Measurements from ENCODE around the gene OSBPL6.
"Not testable (repeated sequence)": the region's sequence is repeated elsewhere in the genome, so short reads cannot be mapped to it uniquely, and the experiment has no call there.

The OSBPL6 gene

DNA sequence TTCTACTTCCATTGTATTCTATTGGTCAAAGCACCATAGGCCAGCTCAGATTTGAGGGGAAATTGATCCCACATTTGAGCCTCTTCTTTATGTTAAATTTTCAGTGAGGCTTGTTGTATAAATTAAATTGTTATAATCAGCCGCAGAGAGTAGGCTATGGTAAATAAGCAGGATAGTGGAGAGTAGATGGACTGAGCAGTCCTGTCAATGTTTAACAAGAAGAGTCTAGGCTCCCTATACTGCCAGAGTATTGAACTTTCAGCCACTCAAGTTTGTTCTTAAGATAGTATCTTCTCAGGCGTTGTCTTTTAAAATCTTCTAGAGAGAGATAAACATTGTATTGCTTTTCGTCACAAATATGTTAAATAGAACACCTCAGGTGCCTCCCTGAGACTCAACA lies 155.7 kb downstream of the OSBPL6 start:
- DNase-seq (ENCODE audit: low read depth in 2 of 2) = no peak

DNA sequence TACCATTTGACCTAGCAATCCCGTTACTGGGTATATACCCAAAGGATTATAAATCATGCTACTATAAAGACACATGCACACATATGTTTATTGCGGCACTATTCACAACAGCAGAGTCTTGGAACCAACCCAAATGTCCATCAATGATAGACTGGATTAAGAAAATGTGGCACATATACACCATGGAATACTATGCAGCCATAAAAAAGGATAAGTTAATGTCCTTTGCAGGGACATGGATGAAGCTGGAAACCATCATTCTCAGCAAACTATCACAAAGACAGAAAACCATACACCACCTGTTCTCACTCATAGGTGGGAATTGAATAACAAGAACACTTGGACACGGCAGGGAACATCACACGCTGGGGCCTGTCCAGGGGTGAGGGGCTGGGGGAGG lies 163.4 kb downstream of the OSBPL6 start:
- DNase-seq (ENCODE audit: low read depth in 2 of 2) = not testable (repeated sequence)

DNA sequence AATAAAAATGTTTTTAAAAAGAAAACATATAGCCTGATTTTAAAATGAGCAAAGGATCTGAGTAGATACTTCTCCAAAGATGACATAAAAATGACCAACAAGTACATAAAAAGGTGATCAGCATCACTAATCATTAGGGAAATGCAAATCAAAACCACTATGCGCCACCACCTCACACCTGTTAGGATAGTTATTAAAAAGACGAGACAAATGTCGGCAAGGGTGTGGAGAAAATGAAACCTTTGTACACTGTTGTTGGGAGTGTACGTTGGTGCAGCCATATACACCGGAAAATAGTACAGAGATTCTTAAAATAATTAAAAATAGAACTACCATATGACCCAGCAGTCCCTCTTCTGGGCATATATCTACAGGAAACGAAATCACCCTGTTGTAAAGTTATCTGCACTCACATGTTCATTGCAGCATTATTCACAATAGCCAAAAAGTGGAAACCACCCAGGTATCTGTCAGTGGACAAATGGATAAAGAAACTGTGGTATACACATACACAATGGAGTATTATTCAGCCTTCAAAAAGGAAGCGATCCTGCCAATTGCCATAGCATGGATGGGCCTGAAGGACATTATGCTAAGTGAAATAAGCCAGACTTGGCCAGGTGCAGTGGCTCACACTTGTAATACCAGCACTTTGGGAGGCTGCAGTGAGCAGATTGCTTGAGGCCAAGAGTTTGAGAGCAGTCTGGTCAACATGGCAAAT lies 165.0 kb downstream of the OSBPL6 start:
- DNase-seq (ENCODE audit: low read depth in 2 of 2) = no peak

- DNase-seq (ENCODE audit: low read depth in 2 of 2) = no peak
Measured at GRCh38 chr2:178361588-178361987, 167.3 kb downstream of the OSBPL6 start.

DNA sequence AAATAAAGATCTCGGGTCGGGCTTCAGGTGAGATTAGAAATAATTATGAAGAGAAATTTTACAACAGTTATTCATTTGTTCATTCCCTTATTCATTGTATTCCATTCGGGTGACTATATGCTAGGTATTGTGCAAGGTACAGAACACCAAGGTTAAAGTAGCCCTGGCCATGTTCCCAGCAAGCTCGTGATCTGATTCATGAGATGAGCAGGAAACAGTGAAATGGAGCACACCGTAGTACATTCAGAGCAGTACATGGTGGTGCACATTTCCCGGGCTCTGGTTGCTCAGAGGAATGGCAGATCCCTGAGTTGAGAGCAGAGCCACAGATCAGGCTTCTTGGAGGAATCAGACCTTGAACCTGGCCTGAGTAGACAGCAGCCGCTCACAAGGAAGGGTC lies 168.9 kb downstream of the OSBPL6 start:
- DNase-seq (ENCODE audit: low read depth in 2 of 2) = no peak

DNA sequence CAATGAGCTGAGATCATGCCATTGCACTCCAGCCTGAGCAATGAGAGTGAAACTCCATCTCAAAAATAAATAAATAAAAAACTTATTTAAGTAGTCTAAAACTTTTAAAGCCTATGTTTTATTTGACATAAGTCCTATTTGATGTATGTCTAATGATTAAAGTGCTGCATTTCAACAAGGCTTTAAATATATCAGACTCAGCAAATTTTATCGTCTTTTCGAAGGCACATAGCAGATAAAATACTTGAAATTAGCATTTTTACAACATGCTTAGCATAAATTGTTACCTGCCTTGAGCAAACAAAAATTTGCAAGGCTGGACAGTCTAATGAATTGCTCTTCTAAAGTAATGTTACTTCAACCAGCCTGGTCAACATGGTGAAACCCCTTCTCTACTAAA lies 170.8 kb downstream of the OSBPL6 start:
- no peak for DNase-seq (ENCODE audit: low read depth in 2 of 2)

DNA sequence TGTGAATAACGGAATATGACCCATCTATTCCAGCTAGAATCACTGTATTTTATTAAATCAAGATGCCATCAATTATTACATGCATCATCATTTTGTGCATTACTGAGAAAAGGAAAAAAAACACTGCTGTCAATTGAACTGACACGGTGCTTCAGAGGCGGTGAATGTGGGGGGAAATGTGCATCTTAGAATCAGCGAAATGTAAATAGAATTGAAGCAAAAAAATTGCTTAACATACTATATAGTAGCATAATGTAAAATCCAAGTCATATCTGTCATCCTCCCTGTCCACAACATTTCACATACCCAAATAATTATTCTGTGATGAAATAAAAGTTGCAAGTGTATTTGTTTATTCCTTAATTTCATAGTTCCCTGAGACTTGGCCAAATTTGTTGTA lies 172.1 kb downstream of the OSBPL6 start:
- no peak for DNase-seq (ENCODE audit: low read depth in 2 of 2)

- DNase-seq (ENCODE audit: low read depth in 2 of 2) = no peak
Measured at GRCh38 chr2:178367344-178367743, 173.0 kb downstream of the OSBPL6 start.

DNA sequence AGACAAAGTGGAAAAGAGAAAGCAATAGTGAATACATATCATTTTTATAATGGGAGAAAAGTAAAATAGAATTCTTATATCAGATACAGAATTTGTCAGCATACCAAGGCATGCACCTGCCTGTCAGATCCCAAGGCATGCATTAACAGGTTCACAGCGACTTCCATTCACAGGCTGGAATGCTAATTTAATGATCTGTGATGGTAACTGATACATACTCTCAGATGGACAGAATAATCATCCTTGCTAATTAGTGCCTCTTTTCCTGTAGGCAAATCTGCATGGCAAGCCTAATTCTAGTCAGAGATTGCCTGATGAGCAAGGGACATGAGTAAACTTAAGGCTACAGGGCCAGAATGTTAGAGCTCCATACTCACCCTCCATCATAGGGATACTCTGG lies 180.6 kb downstream of the OSBPL6 start:
- DNase-seq (ENCODE audit: low read depth in 2 of 2) = no peak

GRCh38 chr2:178377046-178377445 lies 182.7 kb downstream of the OSBPL6 start:
- no peak for DNase-seq (ENCODE audit: low read depth in 2 of 2)

DNA sequence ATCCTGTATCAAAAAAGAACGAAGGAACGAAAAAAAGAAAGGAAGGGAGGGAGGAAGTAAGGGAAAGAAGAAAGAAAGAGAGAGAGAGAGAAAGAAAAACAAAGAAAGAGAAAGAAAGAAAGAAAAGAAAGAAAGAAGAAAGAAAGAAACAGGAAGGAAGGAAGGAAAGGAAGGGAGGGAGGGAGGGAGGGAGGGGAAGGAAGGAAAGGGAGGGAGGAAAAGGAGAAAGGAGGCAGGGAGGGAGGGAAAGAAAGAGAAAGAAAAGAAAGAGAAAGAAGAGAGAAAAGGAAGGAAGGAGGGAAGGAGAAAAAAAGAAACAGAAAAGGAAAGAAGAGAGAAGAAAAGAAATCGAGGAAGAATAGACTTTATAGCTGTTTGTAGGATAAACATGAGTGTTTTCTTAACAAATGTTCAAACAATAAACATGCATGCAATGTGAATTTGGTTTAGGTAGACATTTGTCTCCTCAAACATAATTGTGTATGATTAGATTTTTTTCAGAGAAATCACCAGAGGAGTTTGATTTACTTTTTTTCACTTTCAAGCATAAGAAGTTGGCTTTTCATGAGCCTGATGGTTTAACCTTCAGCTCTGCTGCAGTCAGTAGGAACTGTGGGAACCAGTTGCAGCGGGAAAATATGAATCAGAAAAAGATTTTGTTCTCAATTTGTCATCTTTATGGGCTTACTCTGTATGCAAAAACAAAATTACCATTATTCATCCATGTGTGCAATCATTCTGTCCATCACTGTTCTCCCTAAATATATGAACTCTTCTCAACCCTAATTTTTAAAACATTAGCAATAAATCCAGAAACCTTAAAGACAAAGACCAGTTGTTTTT lies 185.1 kb downstream of the OSBPL6 start:
- DNase-seq (ENCODE audit: low read depth in 2 of 2) = no peak

DNA sequence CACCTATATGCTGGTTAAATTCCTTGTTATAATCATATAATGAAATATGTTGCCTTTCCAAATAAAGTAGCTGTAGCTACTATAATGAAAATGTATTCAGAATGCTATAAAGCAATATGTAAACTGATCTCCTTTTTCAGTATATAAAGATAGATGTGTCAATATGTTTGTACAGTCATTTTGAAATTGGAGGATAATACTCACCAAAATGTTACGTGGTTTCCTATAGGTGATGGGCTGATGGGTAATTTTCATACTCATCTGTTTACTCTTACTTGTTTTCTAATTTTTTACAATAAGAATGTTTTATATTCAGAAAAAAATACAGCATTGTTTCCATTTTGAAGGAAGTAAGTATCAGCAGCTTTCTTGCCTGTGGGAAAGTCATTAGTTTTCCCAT lies 186.5 kb downstream of the OSBPL6 start:
- no peak for DNase-seq (ENCODE audit: low read depth in 2 of 2)

DNA sequence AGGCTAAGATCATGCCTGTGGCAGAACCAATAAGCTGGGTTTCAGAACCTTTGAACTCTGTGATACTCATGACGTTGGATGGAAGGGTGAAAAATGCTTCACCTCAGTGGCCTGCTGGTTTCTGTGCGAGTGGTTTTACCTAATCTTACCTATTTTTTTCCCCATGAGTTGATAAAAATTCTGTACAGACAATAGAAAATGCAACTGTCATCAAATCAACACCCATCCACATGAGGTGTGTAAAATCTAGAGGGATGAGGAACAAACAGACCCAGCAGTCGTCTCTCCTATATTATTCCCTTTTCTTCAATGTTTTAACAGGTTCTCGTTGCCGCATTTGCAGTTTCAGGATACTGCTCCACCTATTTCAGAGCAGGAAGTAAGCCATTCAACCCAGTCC lies 189.4 kb downstream of the OSBPL6 start:
- no peak for DNase-seq (ENCODE audit: low read depth in 2 of 2)

- no peak for DNase-seq (ENCODE audit: low read depth in 2 of 2)
Measured at GRCh38 chr2:178385595-178386148, 191.4 kb downstream of the OSBPL6 start.

GRCh38 chr2:178386986-178387597 lies 192.8 kb downstream of the OSBPL6 start:
- DNase-seq (ENCODE audit: low read depth in 2 of 2) = no peak

- DNase-seq (ENCODE audit: low read depth in 2 of 2) = no peak
Measured at GRCh38 chr2:178388287-178388686, 194.0 kb downstream of the OSBPL6 start.

- no peak for DNase-seq (ENCODE audit: low read depth in 2 of 2)
Measured at GRCh38 chr2:178391701-178392100, 197.4 kb downstream of the OSBPL6 start.

- no peak for DNase-seq (ENCODE audit: low read depth in 2 of 2)
Measured at GRCh38 chr2:178392215-178392614, 197.9 kb downstream of the OSBPL6 start.

DNA sequence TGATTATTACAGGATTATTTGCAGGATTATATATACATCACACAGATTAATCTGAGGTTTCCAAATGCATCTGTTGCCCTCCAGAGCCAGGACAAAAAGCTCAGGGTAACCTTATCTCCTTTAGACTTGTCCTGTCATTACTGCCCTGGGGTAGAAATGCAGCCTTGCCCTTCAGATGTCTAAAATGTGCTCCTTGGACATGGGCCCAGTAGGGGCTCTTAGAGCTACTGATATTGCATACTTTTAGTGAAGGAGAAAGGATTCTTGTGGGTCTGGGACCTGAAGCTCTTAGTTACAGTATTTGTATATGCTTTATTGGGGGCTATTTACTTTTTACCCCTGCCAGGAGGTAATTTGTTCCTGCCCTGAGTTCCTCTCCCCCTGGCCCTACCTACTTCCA lies 200.5 kb downstream of the OSBPL6 start:
- DNase-seq (ENCODE audit: low read depth in 2 of 2) = no peak

- no peak for DNase-seq (ENCODE audit: low read depth in 2 of 2)
Measured at GRCh38 chr2:178395295-178395694, 201.0 kb downstream of the OSBPL6 start.

GRCh38 chr2:178395941-178396570 lies 201.7 kb downstream of the OSBPL6 start:
- no peak for DNase-seq (ENCODE audit: low read depth in 2 of 2)

- no peak for DNase-seq (ENCODE audit: low read depth in 2 of 2)
Measured at GRCh38 chr2:178397002-178397605, 202.8 kb downstream of the OSBPL6 start.

All from stimulated activated CD4-positive, alpha-beta T cell treated with anti-CD3 and anti-CD28 coated beads, Interleukin-1b, Interleukin-23, amount 100 ng/mL, for 4 hours (primary cell).